Measurements from ENCODE around the gene SHOC1. TPM values are rescaled to one million over a fixed set of nuclear protein-coding genes. Genes with fewer than 3 reads are reported as not detected.

The SHOC1 gene
- polyA plus RNA-seq, 1 experiment: not detected

DNA sequence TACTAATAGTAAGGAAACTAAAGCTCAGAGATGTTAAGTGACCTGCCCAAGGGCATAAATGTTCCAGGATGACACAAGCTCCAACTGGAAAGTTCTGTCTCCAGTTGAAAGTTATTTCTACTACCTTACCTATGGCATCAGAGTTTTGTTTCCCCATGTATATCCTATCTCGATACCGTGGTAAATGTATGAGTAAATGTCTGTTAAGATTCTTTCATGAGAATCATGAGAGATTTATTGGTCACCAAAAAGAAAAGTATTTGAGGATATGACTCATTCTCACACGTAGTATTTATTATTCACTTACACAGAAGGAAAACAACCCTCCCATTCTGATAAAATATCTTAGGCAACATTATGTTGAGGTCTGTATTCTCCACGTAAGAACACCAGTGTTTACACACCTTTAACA is 11.1 kb upstream of the SHOC1 start:
- TF ChIP-seq, protein P1, sequence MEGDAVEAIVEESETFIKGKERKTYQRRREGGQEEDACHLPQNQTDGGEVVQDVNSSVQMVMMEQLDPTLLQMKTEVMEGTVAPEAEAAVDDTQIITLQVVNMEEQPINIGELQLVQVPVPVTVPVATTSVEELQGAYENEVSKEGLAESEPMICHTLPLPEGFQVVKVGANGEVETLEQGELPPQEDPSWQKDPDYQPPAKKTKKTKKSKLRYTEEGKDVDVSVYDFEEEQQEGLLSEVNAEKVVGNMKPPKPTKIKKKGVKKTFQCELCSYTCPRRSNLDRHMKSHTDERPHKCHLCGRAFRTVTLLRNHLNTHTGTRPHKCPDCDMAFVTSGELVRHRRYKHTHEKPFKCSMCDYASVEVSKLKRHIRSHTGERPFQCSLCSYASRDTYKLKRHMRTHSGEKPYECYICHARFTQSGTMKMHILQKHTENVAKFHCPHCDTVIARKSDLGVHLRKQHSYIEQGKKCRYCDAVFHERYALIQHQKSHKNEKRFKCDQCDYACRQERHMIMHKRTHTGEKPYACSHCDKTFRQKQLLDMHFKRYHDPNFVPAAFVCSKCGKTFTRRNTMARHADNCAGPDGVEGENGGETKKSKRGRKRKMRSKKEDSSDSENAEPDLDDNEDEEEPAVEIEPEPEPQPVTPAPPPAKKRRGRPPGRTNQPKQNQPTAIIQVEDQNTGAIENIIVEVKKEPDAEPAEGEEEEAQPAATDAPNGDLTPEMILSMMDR (IDR thresholded peaks at IDR 0.05; ENCODE audit: insufficient read depth, low read depth, low read length): no peak
- Histone ChIP-seq H3K36me3 (ENCODE audit: control insufficient read depth, insufficient read depth, low read length) (no peaks in the 10 kb centered on the region), H3K4me3 (ENCODE audit: low read depth, low read length) (no peak overlapping the region), H3K27me3 (ENCODE audit: control insufficient read depth, insufficient read depth, low read length) (no peaks in the 10 kb centered on the region)
- peak; percentile 45 for DNase-seq (ENCODE audit: low read depth)
- ChIA-PET POLR2A (no interaction called here), CTCF (interaction anchor here (1.3 to 1.5 kb wide), 2 partner anchors 15 to 91 kb away, joined by 3 read pairs; partner anchors contain the start of gene UGCG)

DNA sequence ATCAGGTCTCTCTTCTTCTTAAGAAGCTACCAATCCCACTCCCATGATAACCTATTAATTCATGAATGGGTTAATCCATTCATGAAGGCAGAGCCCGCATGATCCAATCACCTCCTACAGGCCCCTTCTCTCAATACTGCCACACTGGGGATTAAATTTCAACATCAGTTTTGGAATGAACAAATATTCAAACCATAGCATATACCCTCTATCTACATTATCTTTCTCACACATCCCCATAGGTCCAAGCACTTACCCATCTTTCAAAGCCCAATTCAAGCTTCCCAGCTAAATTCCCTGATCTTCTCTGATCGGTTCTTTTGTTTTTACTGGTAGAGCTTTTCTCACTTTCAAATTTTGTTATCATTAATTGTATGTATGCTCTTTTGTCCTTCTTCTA is 10.5 kb upstream of the SHOC1 start:
- Histone ChIP-seq H3K4me3 (ENCODE audit: low read depth, low read length) (no peak overlapping the region), H3K27me3 (ENCODE audit: control insufficient read depth, insufficient read depth, low read length) (no peaks in the 10 kb centered on the region), H3K36me3 (ENCODE audit: control insufficient read depth, insufficient read depth, low read length) (no peaks in the 10 kb centered on the region)
- ChIA-PET POLR2A (no interaction called here), CTCF (interaction anchor here (1.3 to 1.4 kb wide), 2 partner anchors 91 to 138 kb away, joined by 3 read pairs; partner anchors contain the start of gene UGCG)
- no peak for DNase-seq (ENCODE audit: low read depth)
- TF ChIP-seq, protein P1 (IDR thresholded peaks at IDR 0.05; ENCODE audit: insufficient read depth, low read depth, low read length): no peak

DNA sequence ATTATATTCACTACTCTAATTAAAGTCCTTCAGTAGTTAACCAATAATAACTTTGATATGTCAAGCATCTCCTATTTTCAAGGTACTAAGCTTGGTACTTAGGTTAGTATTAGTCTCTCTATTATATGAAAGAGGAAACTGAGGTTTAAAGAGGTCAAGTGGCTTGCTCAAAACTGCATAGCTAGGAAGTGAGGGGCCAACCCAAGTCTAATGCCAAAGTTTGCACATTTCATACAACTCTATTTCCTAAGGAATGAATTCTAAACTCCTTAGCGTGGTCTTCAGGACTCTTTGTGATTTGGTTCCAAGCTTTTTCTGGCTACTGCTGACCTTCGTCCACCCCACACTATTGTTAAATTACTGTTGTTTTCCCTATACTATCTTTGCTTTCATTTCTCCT is 9.9 kb upstream of the SHOC1 start:
- POLR2A ChIA-PET: no interaction called here
- no peaks in the 10 kb centered on the region for H3K36me3 ChIP-seq (ENCODE audit: control insufficient read depth, insufficient read depth, low read length)
- CTCF ChIA-PET: interaction anchor here (1.4 kb wide), 1 partner anchor 139 kb away, joined by 3 read pairs; no protein-coding TSS in a partner anchor
- H3K27me3 ChIP-seq (ENCODE audit: control insufficient read depth, insufficient read depth, low read length): no peaks in the 10 kb centered on the region
- DNase-seq (ENCODE audit: low read depth): no peak
- no peak overlapping the region for H3K4me3 ChIP-seq (ENCODE audit: low read depth, low read length)
- TF ChIP-seq, protein P1 (IDR thresholded peaks at IDR 0.05; ENCODE audit: insufficient read depth, low read depth, low read length): no peak

DNA sequence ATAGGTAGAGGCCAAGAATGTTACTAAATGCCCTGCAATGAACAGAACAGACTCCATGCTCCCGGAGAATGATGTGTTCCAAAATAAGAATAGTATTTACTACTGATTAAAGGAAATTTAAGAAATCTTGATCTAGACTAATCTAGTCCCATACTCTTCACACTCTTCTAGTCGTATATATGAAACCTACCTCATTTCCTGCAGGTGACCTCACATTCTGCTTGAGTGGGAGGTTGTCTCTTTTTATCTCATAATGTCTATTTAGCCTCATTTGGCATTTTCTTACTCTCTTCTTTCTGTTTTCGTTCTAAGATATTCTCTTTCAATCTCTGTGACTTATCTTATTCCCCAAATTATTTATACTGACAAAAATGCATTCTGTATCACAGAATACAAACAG is 9.2 kb upstream of the SHOC1 start:
- DNase-seq (ENCODE audit: low read depth): no peak
- ChIA-PET CTCF (interaction anchor here (0.7 kb wide), 1 partner anchor 8 kb away, joined by 3 read pairs; no protein-coding TSS in a partner anchor), POLR2A (no interaction called here)
- TF ChIP-seq, protein P1 (IDR thresholded peaks at IDR 0.05; ENCODE audit: insufficient read depth, low read depth, low read length): no peak
- H3K36me3 ChIP-seq (ENCODE audit: control insufficient read depth, insufficient read depth, low read length): no peaks in the 10 kb centered on the region
- no peaks in the 10 kb centered on the region for H3K27me3 ChIP-seq (ENCODE audit: control insufficient read depth, insufficient read depth, low read length)
- no peak overlapping the region for H3K4me3 ChIP-seq (ENCODE audit: low read depth, low read length)

DNA sequence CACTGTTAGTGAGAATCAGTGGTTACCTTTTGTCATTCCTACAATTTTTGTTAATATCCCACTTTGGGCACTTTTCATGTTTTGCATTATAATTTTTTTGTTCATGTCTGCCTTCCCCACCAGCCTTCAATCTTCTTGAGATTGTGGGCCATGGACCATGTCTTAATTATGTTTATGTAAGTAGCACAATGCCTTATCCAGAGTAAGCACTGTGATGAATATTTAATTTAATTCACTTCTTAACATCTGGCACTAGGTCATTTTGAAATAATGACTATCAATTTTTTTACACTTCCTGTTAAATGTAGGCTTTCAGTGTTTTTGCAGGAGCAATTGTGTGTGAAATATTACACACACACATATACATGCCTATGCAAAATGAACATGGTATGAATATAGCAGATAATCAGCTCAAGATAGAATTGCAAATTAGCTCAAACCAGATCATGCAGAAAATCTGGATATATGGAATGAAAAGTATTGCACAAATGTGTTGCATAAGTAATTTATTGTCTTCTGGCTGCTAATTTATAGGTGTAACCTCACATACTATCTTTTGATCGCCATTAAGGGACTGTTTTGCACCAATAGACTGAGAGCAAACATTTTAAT is 5.3 kb upstream of the SHOC1 start:
- DNase-seq (ENCODE audit: low read depth): no peak
- H3K36me3 ChIP-seq (ENCODE audit: control insufficient read depth, insufficient read depth, low read length): no peaks in the 10 kb centered on the region
- no peak overlapping the region for H3K4me3 ChIP-seq (ENCODE audit: low read depth, low read length)
- CTCF ChIA-PET: no interaction called here
- H3K27me3 ChIP-seq (ENCODE audit: control insufficient read depth, insufficient read depth, low read length): no peaks in the 10 kb centered on the region
- POLR2A ChIA-PET: no interaction called here
- TF ChIP-seq, protein P1 (IDR thresholded peaks at IDR 0.05; ENCODE audit: insufficient read depth, low read depth, low read length): no peak
